Measurements from ENCODE around the gene RETREG1. TPM values are rescaled to one million over a fixed set of nuclear protein-coding genes. Genes with fewer than 3 reads are reported as not detected.

The RETREG1 gene
- total RNA-seq, 1 experiment from 2014 or later: 3.4 TPM

- no peak overlapping the region for H3K18ac ChIP-seq (ENCODE audit: insufficient read length, low read depth, low read length)
- H2BK5ac ChIP-seq (ENCODE audit: insufficient read length, low read length): no peak overlapping the region
- no peak overlapping the region for H2AFZ ChIP-seq (ENCODE audit: low read length)
- Mint-ChIP-seq H3K36me3 (ENCODE audit: insufficient read depth in 1 of 3, low read depth in 3 of 3) (peaks cover 0 to 3% (median 0%) of the 10 kb centered on the region in 3 experiments; a peak in 3 of 7 replicates), H3K4me3 (no peak overlapping the region), H3K27me3 (ENCODE audit: low read depth) (no peaks in the 10 kb centered on the region), H3K9me3 (peaks cover 0 to 3% of the 10 kb centered on the region in 2 experiments; a peak in 1 of 5 replicates), H3K27ac (no peak overlapping the region; a peak in 1 of 7 replicates), H3K4me1 (peaks cover 9 to 16% of the 10 kb centered on the region in 2 experiments)
- H4K91ac ChIP-seq (ENCODE audit: insufficient read length, low read depth, low read length): no peak overlapping the region
- no peaks in the 10 kb centered on the region for H3K79me1 ChIP-seq (ENCODE audit: insufficient read depth, low read depth, low read length, poor library complexity, severe bottlenecking)
- H2BK15ac ChIP-seq (ENCODE audit: low read depth, low read length): no peak overlapping the region
- H3K14ac ChIP-seq (ENCODE audit: insufficient read depth, low read length): no peak overlapping the region
- no peaks in the 10 kb centered on the region for H3K9me3 ChIP-seq (ENCODE audit: control insufficient read depth, low read depth, low read length)
- H3K4me1 ChIP-seq (ENCODE audit: insufficient read depth, low read length): no peaks in the 10 kb centered on the region
- H2BK20ac ChIP-seq (ENCODE audit: low read depth, low read length, poor library complexity, severe bottlenecking): no peak overlapping the region
- TF ChIP-seq CTCF (conservative IDR thresholded peaks at IDR 0.05): no peak
- H2AK5ac ChIP-seq (ENCODE audit: insufficient read length, low read length): no peak overlapping the region
- H3K23ac ChIP-seq (ENCODE audit: insufficient read length, low read depth, low read length): no peak overlapping the region
- H3K4ac ChIP-seq (ENCODE audit: low read depth, low read length): no peak overlapping the region
- H3K27me3 ChIP-seq (ENCODE audit: insufficient read depth, low read length): no peaks in the 10 kb centered on the region
- H2BK12ac ChIP-seq (ENCODE audit: insufficient read length, low read depth, low read length): no peak overlapping the region
- no peak for DNase-seq
- no peak overlapping the region for H2BK120ac ChIP-seq (ENCODE audit: low read depth, low read length, poor library complexity, severe bottlenecking)
- H3K79me2 ChIP-seq (ENCODE audit: insufficient read depth, low read length): no peaks in the 10 kb centered on the region
- no peaks in the 10 kb centered on the region for H4K20me1 ChIP-seq (ENCODE audit: control insufficient read depth, insufficient read depth, insufficient read length)
- no peak overlapping the region for H3K56ac ChIP-seq (ENCODE audit: insufficient read length, low read depth, low read length)
- no peak overlapping the region for H3K9ac ChIP-seq (ENCODE audit: extremely low read depth, insufficient read length, low read length)
- H3K27ac ChIP-seq (ENCODE audit: insufficient read length, low read depth, low read length): no peak overlapping the region
- WGBS (ENCODE audit: extremely low coverage, insufficient read length, low lambda C conversion rate): no CpG with 5 or more reads among the region's 5 CpGs
- no peaks in the 10 kb centered on the region for H3K23me2 ChIP-seq (ENCODE audit: insufficient read length, low read depth, low read length, poor library complexity, severe bottlenecking)
- H4K5ac ChIP-seq (ENCODE audit: insufficient read length, low read depth, low read length): no peak overlapping the region
- H3K4me2 ChIP-seq (ENCODE audit: insufficient read depth, insufficient read length, low read length): no peak overlapping the region
- H3T11ph ChIP-seq (ENCODE audit: low read length): no peak overlapping the region
- H4K8ac ChIP-seq (replicated peaks; ENCODE audit: insufficient read length, low read depth, low read length): no peak overlapping the region
Measured at GRCh38 chr5:16596581-16596940, 20.2 kb downstream of the RETREG1 start.
